Caco-2 (cell line): Measurements from ENCODE around the gene FAM210B. TPM values are rescaled to one million over a fixed set of nuclear protein-coding genes. Genes with fewer than 3 reads are reported as not detected.

Experiments
- BruUV-seq: library from RNA; stranded (reverse); fragments of 400-500 nt; replicated peaks from 2 replicates; lab custom pipeline; 2021; lab: Mats Ljungman, UMichigan
- CTCF ChIA-PET: fragments of 300-600 bp; sonication (Branson Sonifier 250); formaldehyde crosslinking; loops from one replicate; lab custom pipeline; 2022; ENCODE audit warnings: antibody characterized with exemption; lab: Charles Lee
- POLR2A ChIA-PET: fragments of 300-600 bp; sonication (Branson Sonifier 250); formaldehyde crosslinking; loops from one replicate; lab custom pipeline; 2022; ENCODE audit warnings: antibody characterized with exemption; lab: Charles Lee
- DNase-seq, 2 experiments: peaks; one replicate each; pipeline versions ENCODE4 v3.0.0 to v3.0.0-alpha.2; 2020 to 2022
- H3K27me3 ChIP-seq: replicated peaks from 2 replicates; pipeline ENCODE4 v1.6.0; 2011; ENCODE audit warnings: low read length; ENCODE audit not compliant: control insufficient read depth, insufficient read depth
- H3K36me3 ChIP-seq: 2 replicates; pipeline ENCODE4 v1.5.1; 2011; ENCODE audit warnings: low read length; ENCODE audit not compliant: control insufficient read depth, insufficient read depth
- H3K4me1 ChIP-seq: fragments of 250-450 bp; sonication (Bioruptor Pico); 2 replicates; pipeline ENCODE4 v1.5.1; 2020; ENCODE audit warnings: mild to moderate bottlenecking
- H3K4me3 ChIP-seq: 2 replicates; pipeline ENCODE4 v1.5.1; 2011; ENCODE audit warnings: low read depth, mild to moderate bottlenecking, control low read depth, low read length
- H3K9me3 ChIP-seq: fragments of 250-450 bp; sonication (Bioruptor Pico); 2 replicates; pipeline ENCODE4 v1.5.1; 2020; ENCODE audit warnings: mild to moderate bottlenecking, moderate library complexity
- H3K27ac Mint-ChIP-seq: one replicate; pipeline ENCODE4 v1.8.0; 2022; ENCODE audit warnings: mixed read lengths; ENCODE audit not compliant: unreplicated experiment
- H3K27me3 Mint-ChIP-seq: one replicate; pipeline ENCODE4 v1.8.0; 2022; ENCODE audit warnings: mixed read lengths; ENCODE audit not compliant: insufficient read depth, unreplicated experiment
- H3K36me3 Mint-ChIP-seq: one replicate; pipeline ENCODE4 v1.8.0; 2022; ENCODE audit warnings: mild to moderate bottlenecking, mixed read lengths; ENCODE audit not compliant: insufficient read depth, unreplicated experiment
- H3K4me1 Mint-ChIP-seq: one replicate; pipeline ENCODE4 v1.8.0; 2022; ENCODE audit warnings: low read depth, mixed read lengths; ENCODE audit not compliant: unreplicated experiment
- H3K4me3 Mint-ChIP-seq: one replicate; pipeline ENCODE4 v1.8.0; 2022; ENCODE audit warnings: mild to moderate bottlenecking, moderate library complexity, mixed read lengths; ENCODE audit not compliant: unreplicated experiment
- H3K9me3 Mint-ChIP-seq: one replicate; pipeline ENCODE4 v1.8.0; 2022; ENCODE audit warnings: mixed read lengths; ENCODE audit not compliant: unreplicated experiment
- intact Hi-C: fragments of 100-400 bp; cut with micrococcal nuclease; formaldehyde crosslinking; loops from one replicate; pipeline ENCODE4 v1.10.0; 2022; ENCODE audit not compliant: unreplicated experiment
- total RNA-seq: library from RNA; stranded (reverse); gene quantifications from 2 replicates; pipeline ENCODE4 v1.2.3, GENCODE V29; 2022
- TF ChIP-seq, protein P1 (sequence below), 2 experiments: fragments of 200-600 bp in 1 of 2; IDR thresholded peaks; 1 replicate in 1 of 2; 2 replicates in 1 of 2; pipeline versions ENCODE4 v1.5.1 to v1.8.0; 2011 to 2022; ENCODE audit warnings: antibody characterized with exemption in 1 of 2, control low read depth in 1 of 2, inconsistent platforms in 1 of 2, low read depth in 1 of 2, low read length in 1 of 2, mild to moderate bottlenecking in 1 of 2, moderate library complexity in 1 of 2; ENCODE audit not compliant: insufficient read depth in 1 of 2, severe bottlenecking in 1 of 2, unreplicated experiment in 1 of 2

The FAM210B gene
- total RNA-seq, 1 experiment from 2014 or later = 20.5 TPM

DNA sequence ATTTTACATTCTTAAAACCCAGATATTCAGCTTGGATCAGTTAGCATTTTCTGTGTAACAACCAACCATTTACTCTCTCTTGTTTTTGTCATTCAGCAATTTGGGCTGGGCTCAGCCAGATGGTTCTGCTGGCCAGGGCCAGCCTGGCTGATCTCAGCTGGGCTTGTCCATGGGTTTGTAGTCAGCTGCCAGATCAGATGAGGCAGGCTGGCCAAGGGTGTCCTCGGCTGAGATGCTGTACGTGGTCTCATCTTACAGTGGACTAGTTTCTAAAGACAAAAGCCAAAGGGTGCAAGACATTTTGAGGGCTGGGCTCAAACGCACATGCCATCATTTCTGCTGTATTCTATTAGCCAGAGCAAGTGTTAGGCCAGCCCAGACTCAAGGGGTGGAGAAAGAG is 16.0 kb upstream of the FAM210B start:
- H3K36me3 ChIP-seq = no peaks in the 10 kb centered on the region
- H3K4me1 ChIP-seq = peaks cover 4% of the 10 kb centered on the region
- H3K27ac Mint-ChIP-seq = no peak overlapping the region
- no peaks in the 10 kb centered on the region for H3K36me3 Mint-ChIP-seq
- peaks cover 4% of the 10 kb centered on the region for H3K4me1 Mint-ChIP-seq
- TF ChIP-seq, protein P1, sequence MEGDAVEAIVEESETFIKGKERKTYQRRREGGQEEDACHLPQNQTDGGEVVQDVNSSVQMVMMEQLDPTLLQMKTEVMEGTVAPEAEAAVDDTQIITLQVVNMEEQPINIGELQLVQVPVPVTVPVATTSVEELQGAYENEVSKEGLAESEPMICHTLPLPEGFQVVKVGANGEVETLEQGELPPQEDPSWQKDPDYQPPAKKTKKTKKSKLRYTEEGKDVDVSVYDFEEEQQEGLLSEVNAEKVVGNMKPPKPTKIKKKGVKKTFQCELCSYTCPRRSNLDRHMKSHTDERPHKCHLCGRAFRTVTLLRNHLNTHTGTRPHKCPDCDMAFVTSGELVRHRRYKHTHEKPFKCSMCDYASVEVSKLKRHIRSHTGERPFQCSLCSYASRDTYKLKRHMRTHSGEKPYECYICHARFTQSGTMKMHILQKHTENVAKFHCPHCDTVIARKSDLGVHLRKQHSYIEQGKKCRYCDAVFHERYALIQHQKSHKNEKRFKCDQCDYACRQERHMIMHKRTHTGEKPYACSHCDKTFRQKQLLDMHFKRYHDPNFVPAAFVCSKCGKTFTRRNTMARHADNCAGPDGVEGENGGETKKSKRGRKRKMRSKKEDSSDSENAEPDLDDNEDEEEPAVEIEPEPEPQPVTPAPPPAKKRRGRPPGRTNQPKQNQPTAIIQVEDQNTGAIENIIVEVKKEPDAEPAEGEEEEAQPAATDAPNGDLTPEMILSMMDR (IDR thresholded peaks at IDR 0.05; ENCODE audit: insufficient read depth in 1 of 2, low read depth in 1 of 2, low read length in 1 of 2, severe bottlenecking in 1 of 2, unreplicated experiment in 1 of 2) = no peak
- 0 out of 2 replicates have a peak, but pooled peaks cover 4% of the 10 kb centered on the region for H3K9me3 ChIP-seq
- H3K27me3 ChIP-seq = no peaks in the 10 kb centered on the region
- DNase-seq = no peak
- peaks cover 17% of the 10 kb centered on the region for H3K27me3 Mint-ChIP-seq
- no peaks in the 10 kb centered on the region for H3K9me3 Mint-ChIP-seq
- BruUV-seq = no TSS peak
- H3K4me3 Mint-ChIP-seq = no peak overlapping the region
- POLR2A ChIA-PET = no interaction called here
- no peak overlapping the region for H3K4me3 ChIP-seq
- CTCF ChIA-PET = interaction anchor here (0.5 kb wide), 1 partner anchor 16 kb away, joined by 3 read pairs; the partner anchor contains the start of gene FAM210B
- intact Hi-C loops = no loop called here

DNA sequence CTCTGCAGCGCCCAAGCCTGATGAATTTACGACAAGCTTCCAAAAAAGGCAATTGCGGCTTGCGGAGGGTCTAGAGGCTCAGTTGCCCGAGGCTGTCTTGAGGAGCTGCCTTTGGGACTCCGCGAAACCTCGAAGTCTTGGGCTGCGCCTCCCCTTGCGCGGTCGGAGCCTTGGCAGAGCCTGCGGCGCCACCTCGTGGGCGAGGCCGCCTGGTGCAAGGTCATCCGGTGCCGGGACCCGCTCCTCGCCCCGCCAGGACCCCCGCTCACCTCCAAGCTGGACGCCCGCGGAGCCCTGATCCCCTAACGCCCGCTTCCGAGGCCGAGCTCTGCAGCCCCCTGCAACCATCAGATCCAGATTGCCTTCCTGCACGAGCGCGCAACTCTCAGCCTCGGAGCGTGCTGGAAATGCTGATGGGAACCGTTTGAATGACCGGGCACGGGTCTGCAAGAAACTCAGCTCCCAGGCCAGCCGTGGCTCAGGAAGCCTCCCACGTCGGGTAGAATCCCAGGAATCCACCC is 14.9 kb upstream of the FAM210B start:
- Mint-ChIP-seq H3K9me3 (no peaks in the 10 kb centered on the region), H3K4me3 (no peak overlapping the region), H3K36me3 (no peaks in the 10 kb centered on the region), H3K27ac (no peak overlapping the region), H3K27me3 (peaks cover 12% of the 10 kb centered on the region), H3K4me1 (peaks cover 15% of the 10 kb centered on the region)
- TF ChIP-seq, protein P1 (IDR thresholded peaks at IDR 0.05; ENCODE audit: insufficient read depth in 1 of 2, low read depth in 1 of 2, low read length in 1 of 2, severe bottlenecking in 1 of 2, unreplicated experiment in 1 of 2) = peak; percentile 7 to 59
- ChIA-PET POLR2A (no interaction called here), CTCF (interaction anchor here (0.5 kb wide), 1 partner anchor 1156 kb away, joined by 3 read pairs; no protein-coding TSS in a partner anchor)
- BruUV-seq = no TSS peak
- intact Hi-C loops = no loop called here
- H3K4me1 ChIP-seq = peaks cover 15% of the 10 kb centered on the region
- H3K27me3 ChIP-seq = no peaks in the 10 kb centered on the region
- H3K36me3 ChIP-seq = no peaks in the 10 kb centered on the region
- H3K4me3 ChIP-seq = no peak overlapping the region
- peak in 1 of 2 experiments; percentile 39 for DNase-seq
- 0 out of 2 replicates have a peak, but pooled peaks cover 4% of the 10 kb centered on the region for H3K9me3 ChIP-seq

DNA sequence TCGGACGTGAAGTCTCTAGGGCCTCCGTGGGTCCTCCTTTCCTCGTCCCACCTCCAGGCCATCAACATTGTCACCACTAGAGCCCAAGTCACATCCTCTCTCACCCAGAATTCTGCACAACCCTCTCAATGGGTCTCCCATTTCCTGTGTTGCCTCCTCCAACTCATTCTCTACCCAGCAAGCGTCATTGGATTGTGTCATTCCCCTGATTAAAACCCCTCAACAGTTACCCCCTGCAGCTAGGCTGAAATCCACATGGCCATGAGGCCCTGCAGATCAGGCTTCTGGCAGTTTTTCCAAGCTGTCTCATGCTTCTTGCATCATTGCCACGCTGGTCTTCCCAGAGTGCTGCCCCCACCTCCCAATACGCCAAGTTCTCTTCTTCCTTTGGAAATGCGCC is 12.9 kb upstream of the FAM210B start:
- Histone ChIP-seq H3K4me1 (peaks cover 16% of the 10 kb centered on the region), H3K9me3 (0 out of 2 replicates have a peak, but pooled peaks cover 4% of the 10 kb centered on the region), H3K4me3 (no peak overlapping the region), H3K27me3 (no peaks in the 10 kb centered on the region), H3K36me3 (no peaks in the 10 kb centered on the region)
- Mint-ChIP-seq H3K9me3 (no peaks in the 10 kb centered on the region), H3K27me3 (peaks cover 1% of the 10 kb centered on the region), H3K36me3 (no peaks in the 10 kb centered on the region), H3K27ac (no peak overlapping the region), H3K4me1 (peaks cover 15% of the 10 kb centered on the region), H3K4me3 (no peak overlapping the region)
- BruUV-seq = no TSS peak
- ChIA-PET POLR2A (no interaction called here), CTCF (no interaction called here)
- intact Hi-C loops = no loop called here
- TF ChIP-seq, protein P1 (IDR thresholded peaks at IDR 0.05; ENCODE audit: insufficient read depth in 1 of 2, low read depth in 1 of 2, low read length in 1 of 2, severe bottlenecking in 1 of 2, unreplicated experiment in 1 of 2) = no peak
- DNase-seq = no peak
